WI38 (cell line): ENCODE results near the gene SLC7A8.

Experiments used
- H3K4me3 ChIP-seq: 2 replicates; pipeline ENCODE4 v1.5.1; 2011; ENCODE audit warnings: low read depth, mild to moderate bottlenecking, control low read depth, low read length
- CTCF ChIP-seq: IDR thresholded peaks from 2 replicates; pipeline ENCODE4 v1.5.1; 2012; ENCODE audit warnings: low read depth, mild to moderate bottlenecking, control low read depth, low read length

Gene SLC7A8

GRCh38 chr14:23193432-23193831, 10.0 kb upstream of the SLC7A8 start:
- no peak overlapping the region for H3K4me3 ChIP-seq
- TF ChIP-seq CTCF: no peak

- TF ChIP-seq CTCF: no peak
Observed at GRCh38 chr14:23187925-23188324, 4.5 kb upstream of the SLC7A8 start.

GRCh38 chr14:23186913-23187654, 3.6 kb upstream of the SLC7A8 start:
- no peak overlapping the region for H3K4me3 ChIP-seq
- peak; percentile 82 for TF ChIP-seq CTCF

More at GRCh38 chr14:23187925-23188324, 4.5 kb upstream of the SLC7A8 start:
- no peak overlapping the region for H3K4me3 ChIP-seq

- H3K4me3 ChIP-seq: no peak overlapping the region
- TF ChIP-seq CTCF: no peak
Observed at GRCh38 chr14:23185063-23185462, 1.6 kb upstream of the SLC7A8 start.

GRCh38 chr14:23183158-23183470, 346 bp downstream of the SLC7A8 start:
- TF ChIP-seq CTCF: no peak
- peak overlapping the region; percentile 40 for H3K4me3 ChIP-seq

GRCh38 chr14:23182372-23183157, 895 bp downstream of the SLC7A8 start:
- H3K4me3 ChIP-seq: peak overlapping the region; percentile 40
- no peak for TF ChIP-seq CTCF

GRCh38 chr14:23181946-23182345, 1.5 kb downstream of the SLC7A8 start:
- TF ChIP-seq CTCF: no peak
- no peak overlapping the region for H3K4me3 ChIP-seq
